HG03095 (cell line): ENCODE results near the gene CRMP1.

Experiments
- ATAC-seq: cut with Tn5 transposase; IDR thresholded peaks from one replicate; pipeline ENCODE4 v1.9.1; 2021; ENCODE audit warnings: moderate library complexity; ENCODE audit not compliant: unreplicated experiment

CRMP1 gene

GRCh38 chr4:5799406-5799805 lies 93.5 kb downstream of the CRMP1 start:
- no peak for ATAC-seq

GRCh38 chr4:5798946-5799345 lies 93.9 kb downstream of the CRMP1 start:
- no peak for ATAC-seq

GRCh38 chr4:5798462-5798861 lies 94.4 kb downstream of the CRMP1 start:
- no peak for ATAC-seq

GRCh38 chr4:5797866-5798265 lies 95.0 kb downstream of the CRMP1 start:
- no peak for ATAC-seq

- no peak for ATAC-seq
Observed at GRCh38 chr4:5796976-5797375, 95.9 kb downstream of the CRMP1 start.

GRCh38 chr4:5795580-5795979 lies 97.3 kb downstream of the CRMP1 start:
- ATAC-seq: no peak

GRCh38 chr4:5793514-5793913 lies 99.4 kb downstream of the CRMP1 start:
- ATAC-seq: no peak

- no peak for ATAC-seq
Observed at GRCh38 chr4:5791654-5792053, 101.2 kb downstream of the CRMP1 start.

GRCh38 chr4:5790546-5790857 lies 102.4 kb downstream of the CRMP1 start:
- no peak for ATAC-seq

GRCh38 chr4:5789141-5789540 lies 103.7 kb downstream of the CRMP1 start:
- no peak for ATAC-seq

- no peak for ATAC-seq
Observed at GRCh38 chr4:5788144-5788543, 104.7 kb downstream of the CRMP1 start.

- no peak for ATAC-seq
Observed at GRCh38 chr4:5787311-5787710, 105.6 kb downstream of the CRMP1 start.

- ATAC-seq: no peak
Observed at GRCh38 chr4:5785806-5786680, 106.8 kb downstream of the CRMP1 start.

- no peak for ATAC-seq
Observed at GRCh38 chr4:5784960-5785611, 107.8 kb downstream of the CRMP1 start.

GRCh38 chr4:5784021-5784420 lies 108.9 kb downstream of the CRMP1 start:
- no peak for ATAC-seq

- ATAC-seq: no peak
Observed at GRCh38 chr4:5783486-5783885, 109.4 kb downstream of the CRMP1 start.

GRCh38 chr4:5782829-5783476 lies 109.9 kb downstream of the CRMP1 start:
- ATAC-seq: no peak

GRCh38 chr4:5781691-5782090 lies 111.2 kb downstream of the CRMP1 start:
- no peak for ATAC-seq

GRCh38 chr4:5780831-5781480 lies 111.9 kb downstream of the CRMP1 start:
- no peak for ATAC-seq

GRCh38 chr4:5776510-5776909 lies 116.4 kb downstream of the CRMP1 start:
- no peak for ATAC-seq

GRCh38 chr4:5774416-5775036 lies 118.4 kb downstream of the CRMP1 start:
- ATAC-seq: no peak
